ENCODE results near the gene POMGNT1.
"Not testable (repeated sequence)": the region's sequence is repeated elsewhere in the genome, so short reads cannot be mapped to it uniquely, and the experiment has no call there.

DNA sequence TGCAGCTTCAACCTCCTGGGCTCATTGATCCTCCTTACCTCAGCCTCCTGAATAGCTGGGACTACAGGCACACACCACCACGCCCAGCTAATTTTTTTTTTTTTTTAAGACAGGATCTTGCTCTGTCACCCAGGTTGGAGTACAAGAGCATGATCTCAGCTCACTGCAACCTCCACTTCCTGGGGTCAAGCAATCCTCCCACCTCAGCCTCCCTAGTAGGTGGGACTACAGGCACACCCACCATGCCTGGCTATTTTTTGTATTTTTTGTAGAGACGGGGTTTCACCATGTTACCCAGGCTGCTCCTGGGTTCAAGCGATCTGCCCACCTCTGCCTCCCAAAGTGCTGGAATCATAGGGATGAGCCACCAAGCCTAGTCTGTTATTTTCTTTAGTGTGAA lies 45.6 kb upstream of the POMGNT1 start:
- TF ChIP-seq, protein P1, sequence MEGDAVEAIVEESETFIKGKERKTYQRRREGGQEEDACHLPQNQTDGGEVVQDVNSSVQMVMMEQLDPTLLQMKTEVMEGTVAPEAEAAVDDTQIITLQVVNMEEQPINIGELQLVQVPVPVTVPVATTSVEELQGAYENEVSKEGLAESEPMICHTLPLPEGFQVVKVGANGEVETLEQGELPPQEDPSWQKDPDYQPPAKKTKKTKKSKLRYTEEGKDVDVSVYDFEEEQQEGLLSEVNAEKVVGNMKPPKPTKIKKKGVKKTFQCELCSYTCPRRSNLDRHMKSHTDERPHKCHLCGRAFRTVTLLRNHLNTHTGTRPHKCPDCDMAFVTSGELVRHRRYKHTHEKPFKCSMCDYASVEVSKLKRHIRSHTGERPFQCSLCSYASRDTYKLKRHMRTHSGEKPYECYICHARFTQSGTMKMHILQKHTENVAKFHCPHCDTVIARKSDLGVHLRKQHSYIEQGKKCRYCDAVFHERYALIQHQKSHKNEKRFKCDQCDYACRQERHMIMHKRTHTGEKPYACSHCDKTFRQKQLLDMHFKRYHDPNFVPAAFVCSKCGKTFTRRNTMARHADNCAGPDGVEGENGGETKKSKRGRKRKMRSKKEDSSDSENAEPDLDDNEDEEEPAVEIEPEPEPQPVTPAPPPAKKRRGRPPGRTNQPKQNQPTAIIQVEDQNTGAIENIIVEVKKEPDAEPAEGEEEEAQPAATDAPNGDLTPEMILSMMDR (conservative IDR thresholded peaks at IDR 0.05; ENCODE audit: low read depth, low read length), result not testable (repeated sequence)
- not testable (repeated sequence) for TF ChIP-seq EZH2 (IDR thresholded peaks at IDR 0.05; ENCODE audit: low read length, unreplicated experiment); EZH2phosphoT487 (IDR thresholded peaks at IDR 0.05; ENCODE audit: borderline replicate concordance, low read length)
